A673 (cell line): ENCODE data around the gene WFDC6.

Source experiments
- EZH2 ChIP-seq: fragments of 200-600 bp; sonication (generic); IDR thresholded peaks from 2 replicates; pipeline ENCODE4 v1.6.1; 2017; ENCODE audit warnings: borderline replicate concordance, low read depth, mild to moderate bottlenecking, mixed read lengths, antibody characterized with exemption, low read length; ENCODE audit not compliant: poor library complexity, severe bottlenecking
- TF ChIP-seq, protein P1 (sequence below): fragments of 300-800, 200-600 bp; sonication (generic); conservative IDR thresholded peaks from 2 replicates; pipeline ENCODE4 v1.5.1; 2017; ENCODE audit warnings: low read depth, mild to moderate bottlenecking, antibody characterized with exemption, low read length, moderate library complexity, mixed read lengths

DNA sequence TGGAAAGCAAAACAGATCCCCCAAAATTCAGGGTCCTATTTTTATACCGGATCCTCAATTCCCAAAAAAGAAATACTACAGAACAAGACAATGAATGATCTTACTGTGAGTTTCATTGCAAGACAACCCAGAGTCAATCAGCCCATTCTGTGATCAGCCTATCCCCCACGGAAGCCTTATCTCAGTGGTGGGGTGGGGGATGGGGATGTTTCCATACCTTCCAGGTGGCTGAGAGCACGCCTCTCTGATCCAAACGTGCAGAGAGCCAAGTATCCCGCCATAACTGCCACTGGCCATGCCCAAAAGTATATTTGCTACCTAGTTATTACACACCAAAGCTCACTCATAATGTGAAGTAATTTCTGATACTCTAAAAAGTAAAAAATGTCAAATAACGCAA lies 54.6 kb downstream of the WFDC6 start:
- no peak for TF ChIP-seq EZH2
- TF ChIP-seq, protein P1, sequence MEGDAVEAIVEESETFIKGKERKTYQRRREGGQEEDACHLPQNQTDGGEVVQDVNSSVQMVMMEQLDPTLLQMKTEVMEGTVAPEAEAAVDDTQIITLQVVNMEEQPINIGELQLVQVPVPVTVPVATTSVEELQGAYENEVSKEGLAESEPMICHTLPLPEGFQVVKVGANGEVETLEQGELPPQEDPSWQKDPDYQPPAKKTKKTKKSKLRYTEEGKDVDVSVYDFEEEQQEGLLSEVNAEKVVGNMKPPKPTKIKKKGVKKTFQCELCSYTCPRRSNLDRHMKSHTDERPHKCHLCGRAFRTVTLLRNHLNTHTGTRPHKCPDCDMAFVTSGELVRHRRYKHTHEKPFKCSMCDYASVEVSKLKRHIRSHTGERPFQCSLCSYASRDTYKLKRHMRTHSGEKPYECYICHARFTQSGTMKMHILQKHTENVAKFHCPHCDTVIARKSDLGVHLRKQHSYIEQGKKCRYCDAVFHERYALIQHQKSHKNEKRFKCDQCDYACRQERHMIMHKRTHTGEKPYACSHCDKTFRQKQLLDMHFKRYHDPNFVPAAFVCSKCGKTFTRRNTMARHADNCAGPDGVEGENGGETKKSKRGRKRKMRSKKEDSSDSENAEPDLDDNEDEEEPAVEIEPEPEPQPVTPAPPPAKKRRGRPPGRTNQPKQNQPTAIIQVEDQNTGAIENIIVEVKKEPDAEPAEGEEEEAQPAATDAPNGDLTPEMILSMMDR, result no peak
